Loucy (cell line): Measurements from ENCODE around the gene FDXACB1.

Source experiments
- EZH2phosphoT487 ChIP-seq: fragments of 200-600 bp; IDR thresholded peaks from 2 replicates; pipeline ENCODE4 v1.6.1; 2018; ENCODE audit warnings: antibody characterized with exemption, mild to moderate bottlenecking, moderate library complexity, borderline replicate concordance
- TF ChIP-seq, protein P1 (sequence below): fragments of 200-600 bp; sonication (generic); conservative IDR thresholded peaks from 2 replicates; pipeline ENCODE4 v1.5.1; 2014; ENCODE audit warnings: mild to moderate bottlenecking, antibody characterized with exemption, low read length

DNA sequence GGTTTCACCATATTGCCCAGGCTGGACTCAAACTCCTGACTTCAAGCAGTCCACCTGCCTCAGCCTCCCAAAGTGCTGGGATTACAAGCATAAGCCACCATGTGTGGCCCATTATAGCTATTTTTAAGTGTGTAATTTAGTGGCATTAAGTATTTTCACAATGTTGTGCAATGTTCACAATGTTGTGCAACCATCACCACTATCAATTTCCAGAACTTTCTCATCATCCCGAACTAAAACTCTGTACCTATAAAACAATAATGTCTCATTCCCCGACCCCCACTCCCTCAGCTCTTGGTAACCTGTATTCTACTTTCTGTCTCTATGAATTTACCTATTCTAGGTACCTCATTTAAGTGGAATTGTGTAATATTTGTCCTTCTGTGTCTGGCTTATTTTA is 7.9 kb upstream of the FDXACB1 start:
- TF ChIP-seq, protein P1, sequence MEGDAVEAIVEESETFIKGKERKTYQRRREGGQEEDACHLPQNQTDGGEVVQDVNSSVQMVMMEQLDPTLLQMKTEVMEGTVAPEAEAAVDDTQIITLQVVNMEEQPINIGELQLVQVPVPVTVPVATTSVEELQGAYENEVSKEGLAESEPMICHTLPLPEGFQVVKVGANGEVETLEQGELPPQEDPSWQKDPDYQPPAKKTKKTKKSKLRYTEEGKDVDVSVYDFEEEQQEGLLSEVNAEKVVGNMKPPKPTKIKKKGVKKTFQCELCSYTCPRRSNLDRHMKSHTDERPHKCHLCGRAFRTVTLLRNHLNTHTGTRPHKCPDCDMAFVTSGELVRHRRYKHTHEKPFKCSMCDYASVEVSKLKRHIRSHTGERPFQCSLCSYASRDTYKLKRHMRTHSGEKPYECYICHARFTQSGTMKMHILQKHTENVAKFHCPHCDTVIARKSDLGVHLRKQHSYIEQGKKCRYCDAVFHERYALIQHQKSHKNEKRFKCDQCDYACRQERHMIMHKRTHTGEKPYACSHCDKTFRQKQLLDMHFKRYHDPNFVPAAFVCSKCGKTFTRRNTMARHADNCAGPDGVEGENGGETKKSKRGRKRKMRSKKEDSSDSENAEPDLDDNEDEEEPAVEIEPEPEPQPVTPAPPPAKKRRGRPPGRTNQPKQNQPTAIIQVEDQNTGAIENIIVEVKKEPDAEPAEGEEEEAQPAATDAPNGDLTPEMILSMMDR, result no peak
- no peak for TF ChIP-seq EZH2phosphoT487
